HG02798 (cell line): ENCODE measurements around the gene PCDHGB2.
"Not testable (repeated sequence)": the region's sequence is repeated elsewhere in the genome, so short reads cannot be mapped to it uniquely, and the experiment has no call there.

Source experiments
- ATAC-seq: cut with Tn5 transposase; IDR thresholded peaks from one replicate; pipeline ENCODE4 v1.9.1; 2021; ENCODE audit warnings: mild to moderate bottlenecking; ENCODE audit not compliant: unreplicated experiment, poor library complexity

PCDHGB2 gene

GRCh38 chr5:141346017-141346416 is 13.8 kb upstream of the PCDHGB2 start:
- ATAC-seq = not testable (repeated sequence)

DNA sequence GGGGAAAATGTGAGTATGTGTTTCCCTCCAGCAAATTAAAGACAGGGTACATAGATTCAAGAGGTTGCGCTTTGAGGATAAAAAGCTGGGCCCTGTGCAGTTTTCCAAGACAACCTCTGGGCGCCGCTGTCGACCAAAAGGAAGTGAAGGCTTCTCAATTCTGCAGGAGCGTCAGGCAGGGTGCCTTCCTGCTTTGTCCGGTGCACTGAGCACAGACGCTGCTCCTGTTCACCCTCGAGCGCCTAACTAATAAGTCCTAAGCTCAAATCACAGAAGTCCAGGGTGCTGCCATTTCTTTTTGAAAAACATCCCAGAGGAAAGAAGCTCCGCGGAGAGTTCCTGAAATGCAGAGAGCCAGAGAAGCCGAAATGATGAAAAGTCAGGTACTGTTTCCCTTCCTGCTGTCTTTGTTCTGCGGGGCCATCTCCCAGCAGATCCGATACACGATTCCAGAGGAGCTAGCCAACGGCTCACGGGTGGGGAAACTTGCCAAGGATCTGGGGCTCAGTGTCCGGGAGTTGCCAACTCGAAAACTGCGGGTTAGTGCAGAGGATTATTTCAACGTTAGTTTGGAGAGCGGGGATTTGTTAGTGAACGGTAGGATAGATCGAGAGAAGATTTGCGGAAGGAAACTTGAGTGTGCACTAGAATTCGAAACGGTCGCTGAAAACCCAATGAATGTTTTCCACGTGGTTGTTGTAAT is 9.7 kb upstream of the PCDHGB2 start, which contains the start of gene PCDHGB1:
TSS of gene PCDHGB1 (plus strand) at position 183 of the 703 bp plus-strand sequence. CDS start at position 345, 162 bp downstream.
- ATAC-seq = no peak

- ATAC-seq = no peak
These were observed 8.2 kb upstream of the PCDHGB2 start for GRCh38 chr5:141351591-141351990.

DNA sequence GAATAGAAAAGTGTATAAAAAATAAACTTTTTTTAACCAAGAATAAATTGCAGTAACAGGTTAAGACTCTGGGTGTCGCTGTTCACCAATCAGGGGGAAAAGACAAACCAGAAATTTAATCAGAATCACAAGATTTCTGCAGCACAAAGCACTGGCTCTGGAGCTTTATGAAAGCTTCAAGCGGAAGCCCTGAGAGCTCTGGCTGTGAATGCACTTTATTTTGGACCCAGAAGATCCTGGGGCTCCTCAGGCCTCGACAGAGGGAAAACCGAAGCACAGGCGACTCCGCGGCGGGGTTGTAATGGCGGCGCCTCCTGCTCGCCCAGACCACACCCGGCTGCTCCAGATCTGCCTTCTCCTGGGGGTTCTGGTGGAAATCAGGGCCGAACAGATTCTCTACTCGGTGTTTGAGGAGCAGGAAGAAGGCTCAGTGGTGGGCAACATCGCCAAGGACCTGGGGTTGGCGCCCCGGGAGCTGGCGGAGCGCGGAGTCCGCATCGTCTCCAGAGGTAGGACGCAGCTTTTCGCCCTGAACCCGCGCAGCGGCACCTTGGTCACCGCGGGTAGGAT is 4.8 kb upstream of the PCDHGB2 start, which contains the start of gene PCDHGA4:
TSS of gene PCDHGA4 (plus strand) at position 122 of the 570 bp plus-strand sequence. CDS start at position 209, 87 bp downstream.
- ATAC-seq = no peak

DNA sequence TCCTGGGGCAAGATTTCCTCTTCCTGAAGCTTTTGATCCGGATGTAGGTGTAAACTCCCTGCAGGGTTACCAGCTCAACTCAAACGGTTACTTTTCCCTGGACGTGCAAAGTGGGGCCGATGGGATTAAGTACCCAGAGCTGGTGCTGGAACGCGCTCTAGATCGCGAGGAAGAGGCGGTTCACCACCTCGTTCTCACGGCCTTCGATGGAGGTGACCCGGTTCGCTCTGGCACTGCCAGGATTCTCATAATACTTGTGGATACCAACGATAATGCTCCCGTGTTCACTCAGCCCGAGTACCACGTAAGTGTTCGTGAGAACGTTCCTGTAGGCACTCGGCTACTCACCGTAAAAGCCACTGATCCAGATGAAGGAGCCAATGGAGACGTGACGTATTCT is 4.2 kb upstream of the PCDHGB2 start:
- ATAC-seq = no peak

DNA sequence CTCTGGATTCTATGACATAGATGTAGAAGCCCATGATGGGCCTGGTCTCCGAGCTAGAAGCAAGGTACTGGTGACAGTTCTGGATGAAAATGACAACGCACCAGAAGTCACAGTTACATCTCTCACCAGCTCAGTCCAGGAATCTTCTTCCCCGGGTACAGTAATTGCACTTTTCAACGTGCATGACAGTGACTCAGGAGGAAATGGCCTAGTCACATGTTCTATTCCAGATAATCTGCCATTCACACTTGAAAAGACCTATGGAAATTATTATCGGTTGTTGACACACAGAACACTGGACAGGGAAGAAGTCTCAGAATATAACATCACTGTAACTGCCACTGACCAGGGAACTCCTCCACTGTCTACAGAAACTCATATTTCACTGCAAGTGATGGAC is 3.7 kb upstream of the PCDHGB2 start:
- no peak for ATAC-seq

DNA sequence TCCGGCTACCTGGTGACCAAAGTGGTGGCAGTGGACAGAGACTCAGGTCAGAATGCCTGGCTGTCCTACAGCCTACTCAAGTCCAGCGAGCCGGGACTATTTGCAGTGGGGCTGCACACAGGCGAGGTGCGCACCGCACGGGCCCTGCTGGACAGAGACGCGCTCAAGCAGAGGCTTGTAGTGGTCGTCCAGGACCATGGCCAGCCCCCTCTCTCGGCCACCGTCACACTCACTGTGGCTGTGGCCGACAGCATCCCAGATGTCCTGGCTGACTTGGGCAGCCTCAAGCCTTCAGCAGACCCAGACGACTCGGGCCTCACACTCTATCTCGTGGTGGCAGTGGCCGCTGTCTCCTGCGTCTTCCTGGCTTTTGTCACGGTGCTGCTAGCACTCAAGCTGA is 2.8 kb upstream of the PCDHGB2 start:
- ATAC-seq = no peak

DNA sequence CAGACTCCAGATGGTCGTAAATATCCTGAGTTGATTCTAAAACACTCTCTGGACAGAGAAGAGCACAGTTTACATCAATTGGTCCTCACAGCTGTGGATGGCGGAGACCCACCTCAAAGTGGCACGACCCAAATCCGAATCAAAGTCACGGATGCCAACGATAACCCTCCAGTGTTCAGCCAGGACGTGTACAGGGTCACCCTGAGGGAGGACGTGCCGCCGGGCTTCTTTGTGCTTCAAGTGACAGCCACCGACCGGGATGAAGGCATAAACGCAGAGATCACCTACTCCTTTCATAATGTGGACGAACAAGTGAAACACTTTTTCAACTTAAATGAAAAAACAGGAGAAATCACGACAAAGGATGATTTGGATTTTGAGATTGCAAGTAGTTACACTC is 891 bp downstream of the PCDHGB2 start:
- ATAC-seq = no peak

- no peak for ATAC-seq
These were observed 2.9 kb downstream of the PCDHGB2 start for GRCh38 chr5:141362719-141363118.

- ATAC-seq = no peak
These were observed 4.3 kb downstream of the PCDHGB2 start, which contains the start of gene PCDHGA5 for GRCh38 chr5:141363952-141364660. PCDHGA5 (plus strand) TSS chr5:141364162; CDS start chr5:141364331, 169 bp downstream.

- no peak for ATAC-seq
These were observed 6.5 kb downstream of the PCDHGB2 start for GRCh38 chr5:141366016-141366896.

DNA sequence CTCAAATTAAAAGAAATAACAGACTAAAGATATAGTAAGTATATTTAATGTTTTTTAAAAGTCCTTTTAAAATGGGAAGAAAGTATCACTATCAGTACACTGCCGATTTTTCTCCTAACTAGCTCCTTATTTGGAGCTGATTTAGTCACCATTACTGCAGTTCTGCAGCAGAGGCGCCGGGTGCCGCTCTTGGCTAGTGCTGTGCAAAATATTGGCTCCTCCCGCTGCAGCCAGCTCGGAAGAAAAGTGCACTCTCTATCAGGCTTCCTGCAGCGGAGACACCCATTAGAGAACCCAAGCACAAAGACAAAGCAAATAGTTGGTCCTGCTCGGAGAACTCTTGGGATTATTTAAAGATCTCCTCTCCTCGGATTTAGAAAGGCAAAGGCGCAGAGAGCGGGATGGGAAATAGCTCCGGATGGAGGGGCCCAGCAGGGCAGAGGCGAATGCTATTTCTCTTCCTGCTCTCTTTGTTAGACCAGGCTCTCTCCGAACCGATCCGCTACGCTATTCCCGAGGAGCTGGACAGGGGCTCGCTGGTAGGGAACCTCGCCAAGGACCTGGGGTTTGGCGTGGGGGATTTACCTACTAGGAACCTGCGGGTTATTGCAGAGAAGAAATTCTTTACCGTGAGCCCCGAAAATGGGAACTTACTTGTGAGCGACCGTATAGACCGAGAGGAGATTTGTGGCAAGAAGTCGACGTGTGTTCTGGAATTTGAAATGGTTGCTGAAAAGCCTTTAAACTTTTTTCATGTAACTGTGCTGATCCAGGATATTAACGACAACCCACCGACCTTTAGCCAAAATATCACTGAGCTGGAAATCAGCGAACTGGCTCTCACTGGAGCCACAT is 10.4 kb downstream of the PCDHGB2 start, which contains the start of gene PCDHGB3:
TSS of gene PCDHGB3 (plus strand) at position 249 of the 855 bp plus-strand sequence. CDS start at position 402, 153 bp downstream.
- peak; percentile 91 for ATAC-seq

DNA sequence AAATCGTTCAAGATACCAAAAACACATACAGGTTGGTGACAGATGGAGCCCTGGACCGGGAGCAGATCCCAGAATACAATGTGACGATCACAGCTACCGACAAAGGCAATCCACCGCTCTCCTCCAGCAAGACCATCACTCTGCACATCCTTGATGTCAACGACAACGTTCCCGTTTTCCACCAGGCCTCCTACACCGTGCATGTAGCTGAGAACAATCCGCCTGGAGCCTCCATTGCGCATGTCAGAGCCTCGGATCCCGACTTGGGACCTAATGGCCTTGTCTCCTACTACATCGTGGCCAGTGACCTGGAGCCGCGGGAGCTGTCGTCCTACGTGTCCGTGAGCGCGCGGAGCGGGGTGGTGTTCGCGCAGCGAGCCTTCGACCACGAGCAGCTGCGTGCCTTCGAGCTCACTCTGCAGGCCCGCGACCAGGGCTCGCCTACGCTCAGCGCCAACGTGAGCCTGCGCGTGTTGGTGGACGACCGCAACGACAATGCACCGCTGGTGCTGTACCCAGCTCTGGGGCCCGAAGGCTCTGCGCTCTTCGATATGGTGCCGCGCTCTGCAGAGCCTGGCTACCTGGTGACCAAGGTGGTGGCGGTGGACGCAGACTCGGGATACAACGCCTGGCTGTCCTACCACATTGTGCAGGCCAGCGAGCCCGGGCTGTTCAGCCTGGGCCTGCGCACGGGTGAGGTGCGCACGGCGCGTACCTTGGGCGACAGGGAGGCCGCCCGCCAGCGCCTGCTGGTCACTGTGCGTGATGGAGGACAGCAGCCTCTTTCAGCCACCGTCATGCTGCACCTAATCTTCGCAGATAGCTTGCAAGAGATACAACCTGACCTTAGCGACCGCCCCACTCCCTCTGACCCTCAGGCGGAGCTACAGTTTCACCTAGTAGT is 12.0 kb downstream of the PCDHGB2 start:
- no peak for ATAC-seq

DNA sequence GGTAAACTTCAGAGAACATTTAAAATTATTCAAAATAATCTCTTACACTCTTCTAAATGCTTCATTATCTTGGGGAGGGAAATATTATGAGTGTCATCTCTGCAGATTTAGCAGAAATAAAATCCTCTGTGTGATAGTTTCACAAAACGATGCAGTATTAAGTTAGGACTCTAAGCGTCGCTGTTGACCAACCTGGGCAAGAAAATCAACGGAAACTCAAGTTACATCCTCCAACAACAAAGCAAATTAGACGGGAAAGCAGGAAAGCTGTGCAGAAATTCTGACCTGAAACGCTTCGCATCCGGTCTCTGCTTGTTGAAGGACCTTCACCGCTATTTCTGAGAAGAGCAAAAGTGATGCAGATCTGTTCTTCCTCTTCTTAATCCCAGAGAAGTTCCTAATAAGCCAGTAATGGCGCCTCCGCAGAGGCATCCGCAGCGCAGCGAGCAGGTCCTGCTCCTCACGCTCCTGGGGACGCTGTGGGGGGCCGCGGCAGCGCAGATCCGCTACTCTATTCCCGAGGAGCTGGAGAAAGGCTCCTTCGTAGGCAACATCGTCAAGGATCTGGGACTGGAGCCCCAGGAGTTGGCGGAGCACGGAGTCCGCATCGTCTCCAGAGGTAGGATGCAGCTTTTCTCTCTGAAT is 14.0 kb downstream of the PCDHGB2 start, which contains the start of gene PCDHGA6:
TSS of gene PCDHGA6 (plus strand) at position 219 of the 645 bp plus-strand sequence. CDS start at position 412, 193 bp downstream.
- no peak for ATAC-seq

DNA sequence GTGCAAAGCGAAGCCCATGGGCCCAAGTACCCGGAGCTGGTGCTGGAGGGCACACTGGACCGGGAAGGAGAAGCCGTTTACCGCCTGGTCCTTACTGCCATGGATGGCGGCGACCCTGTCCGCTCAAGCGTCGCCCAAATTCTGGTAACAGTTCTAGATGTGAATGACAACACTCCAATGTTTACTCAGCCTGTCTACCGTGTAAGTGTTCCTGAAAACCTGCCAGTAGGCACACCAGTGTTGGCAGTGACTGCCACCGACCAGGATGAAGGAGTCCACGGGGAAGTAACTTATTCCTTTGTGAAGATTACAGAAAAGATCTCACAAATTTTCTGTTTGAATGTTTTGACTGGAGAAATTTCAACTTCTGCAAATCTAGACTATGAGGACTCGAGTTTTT is 14.8 kb downstream of the PCDHGB2 start:
- no peak for ATAC-seq

DNA sequence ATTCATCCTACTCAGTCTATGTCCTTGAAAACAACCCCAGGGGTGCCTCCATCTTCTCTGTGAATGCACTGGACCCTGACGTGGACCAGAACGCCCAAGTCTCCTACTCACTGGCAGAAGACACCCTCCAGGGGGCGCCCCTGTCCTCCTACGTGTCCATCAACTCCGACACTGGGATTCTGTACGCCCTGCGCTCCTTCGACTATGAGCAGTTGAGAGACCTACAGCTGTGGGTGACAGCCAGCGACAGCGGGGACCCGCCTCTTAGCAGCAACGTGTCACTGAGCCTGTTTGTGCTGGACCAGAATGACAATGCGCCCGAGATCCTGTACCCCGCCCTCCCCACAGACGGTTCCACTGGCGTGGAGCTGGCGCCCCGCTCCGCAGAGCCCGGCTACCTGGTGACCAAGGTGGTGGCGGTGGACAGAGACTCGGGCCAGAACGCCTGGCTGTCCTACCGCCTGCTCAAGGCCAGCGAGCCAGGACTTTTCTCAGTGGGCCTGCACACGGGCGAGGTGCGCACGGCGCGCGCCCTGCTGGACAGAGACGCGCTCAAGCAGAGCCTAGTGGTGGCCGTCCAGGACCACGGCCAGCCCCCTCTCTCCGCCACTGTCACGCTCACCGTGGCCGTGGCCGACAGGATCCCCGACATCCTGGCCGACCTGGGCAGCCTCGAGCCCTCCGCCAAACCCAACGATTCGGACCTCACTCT is 15.8 kb downstream of the PCDHGB2 start:
- ATAC-seq = not testable (repeated sequence)
